Stimulated activated CD8-positive, alpha-beta memory T cell treated with anti-CD3 and anti-CD28 coated beads, Interleukin-7, amount 100 ng/mL, for 4 hours (primary cell): ENCODE measurements around the gene DSCAML1.
"Not testable (repeated sequence)": the region's sequence is repeated elsewhere in the genome, so short reads cannot be mapped to it uniquely, and the experiment has no call there.

Experiments used
- DNase-seq, 2 donors: peaks; one replicate each; pipeline ENCODE4 v3.0.0-alpha.2; 2020; ENCODE audit warnings: low read depth in 2 of 2

Gene DSCAML1

DNA sequence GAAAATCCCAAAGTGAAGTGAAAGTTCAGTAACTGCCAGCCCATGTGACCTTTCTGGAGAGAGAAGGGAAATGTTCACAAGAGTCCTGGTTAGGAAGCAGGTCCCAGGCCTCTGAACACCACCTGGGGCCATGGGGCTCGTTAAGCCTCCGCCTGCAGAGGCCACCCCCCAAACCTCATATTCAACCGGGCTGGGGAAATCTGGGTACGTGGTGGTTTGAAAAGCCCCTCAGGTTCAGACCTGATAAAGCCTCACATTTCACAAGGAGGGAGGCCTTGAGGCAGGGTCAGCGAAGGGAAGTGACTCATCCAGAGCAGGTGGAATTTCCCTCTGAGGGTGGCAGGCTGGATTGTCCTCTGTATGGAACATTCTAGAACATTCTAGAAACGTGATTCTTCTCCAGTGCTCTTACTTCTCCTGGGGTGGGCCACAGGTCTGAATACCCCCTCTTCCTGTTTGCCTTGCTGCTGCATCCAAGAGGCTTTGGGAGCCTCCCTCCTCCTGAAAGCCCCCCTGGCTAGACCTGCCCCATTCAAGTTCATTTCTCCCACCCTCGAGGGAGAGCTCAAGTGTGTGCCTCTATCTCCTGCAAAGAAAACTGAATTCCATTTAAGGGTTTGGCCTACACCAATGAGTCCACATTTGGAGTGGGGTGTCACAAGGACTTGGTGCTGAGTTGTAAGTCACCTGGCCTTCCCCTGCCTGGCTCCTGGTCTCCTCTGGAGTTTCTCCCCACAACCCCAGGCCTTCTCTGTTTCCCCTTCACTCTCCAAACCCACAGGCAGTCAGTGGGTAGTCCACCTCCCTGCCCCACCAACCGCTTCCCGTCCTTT is 21.2 kb upstream of the DSCAML1 start:
- peak; percentile 45 to 54 for DNase-seq

DNA sequence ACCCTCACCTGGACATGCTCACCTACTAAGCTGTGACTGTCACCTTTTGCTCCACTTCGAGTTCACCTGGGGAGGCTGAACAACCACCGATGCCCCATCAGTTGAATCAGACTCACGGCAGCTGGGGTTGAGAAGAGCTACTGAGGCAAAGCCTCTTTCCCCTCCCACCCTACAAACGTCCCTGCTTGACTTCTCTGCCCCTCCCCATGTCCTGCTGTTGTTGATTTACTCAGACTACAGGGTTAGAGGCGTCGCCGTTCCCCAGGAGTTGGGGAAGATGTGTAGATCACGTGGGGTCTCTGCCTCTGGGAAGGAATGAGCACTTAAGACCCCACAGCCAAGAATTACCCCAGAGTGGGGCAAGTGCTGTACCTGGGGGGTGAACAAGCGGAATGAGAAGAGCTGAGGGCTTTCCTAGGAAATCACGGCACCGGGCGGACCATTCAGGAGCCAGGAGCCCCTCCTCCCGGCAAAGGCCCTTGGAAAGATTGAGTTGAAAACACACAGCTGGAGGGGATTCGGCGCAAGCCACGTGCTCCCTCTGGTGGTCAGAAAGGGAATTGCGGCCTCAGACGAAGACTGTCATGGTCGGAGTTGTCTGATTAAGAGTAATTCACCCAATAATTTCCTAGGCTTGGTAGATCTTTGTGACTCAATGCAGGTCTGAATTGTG is 20.5 kb upstream of the DSCAML1 start:
- peak; percentile 74 to 81 for DNase-seq

DNA sequence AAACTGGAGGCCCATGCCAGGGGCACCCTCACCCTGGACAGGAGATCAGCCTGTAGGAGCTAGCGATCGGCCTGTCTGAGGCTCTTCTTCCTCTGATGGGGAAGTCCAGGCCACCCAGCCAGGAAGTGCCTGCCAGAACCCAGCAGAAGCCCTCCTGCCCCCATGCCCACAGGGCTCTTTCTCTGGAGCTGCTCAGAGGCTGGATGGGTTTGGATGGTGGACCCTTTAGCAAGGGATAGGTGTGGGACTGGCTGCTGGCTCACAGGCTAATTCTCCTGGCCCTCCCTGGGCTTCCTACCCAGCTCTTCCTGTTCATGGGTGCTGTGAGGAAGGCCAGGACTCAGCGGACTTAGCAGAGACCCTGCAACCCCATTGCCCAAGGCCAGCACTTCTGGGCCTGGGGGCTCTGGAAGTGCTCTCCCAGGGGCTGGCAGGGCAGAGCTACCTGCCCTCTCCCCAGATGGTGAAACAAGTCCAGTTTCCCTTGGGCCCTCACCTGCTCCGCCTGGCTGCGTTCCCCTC is 19.9 kb upstream of the DSCAML1 start:
- no peak for DNase-seq

DNA sequence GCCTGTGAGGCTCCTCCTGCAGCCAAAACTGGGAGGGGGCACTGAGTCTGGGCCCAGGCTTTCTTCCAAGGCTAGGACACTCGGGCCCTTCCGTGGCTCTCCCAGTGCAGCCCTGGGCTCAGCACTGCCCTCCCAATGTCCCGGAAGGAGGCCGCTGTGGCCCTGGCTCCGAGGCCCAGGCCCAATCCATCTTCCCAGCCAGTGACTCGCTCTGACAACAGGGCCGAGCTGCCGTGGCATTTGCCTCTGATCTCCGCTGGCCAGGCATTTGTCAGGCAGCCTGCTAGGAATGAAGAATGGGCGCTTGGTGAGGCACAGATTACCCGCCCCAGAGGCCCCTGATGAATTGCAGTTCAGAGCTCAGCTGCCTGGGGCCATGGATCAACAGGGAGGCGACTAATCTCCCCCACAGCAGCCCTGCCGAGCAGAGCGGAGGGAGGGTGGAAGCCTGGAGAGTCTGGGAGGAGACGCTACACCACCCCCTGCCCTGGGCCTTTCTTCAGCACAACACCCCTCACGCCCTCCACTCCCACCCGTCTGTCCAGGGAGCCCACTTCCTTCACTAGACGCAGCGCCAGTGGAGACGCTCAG is 19.2 kb upstream of the DSCAML1 start:
- DNase-seq, result no peak

DNA sequence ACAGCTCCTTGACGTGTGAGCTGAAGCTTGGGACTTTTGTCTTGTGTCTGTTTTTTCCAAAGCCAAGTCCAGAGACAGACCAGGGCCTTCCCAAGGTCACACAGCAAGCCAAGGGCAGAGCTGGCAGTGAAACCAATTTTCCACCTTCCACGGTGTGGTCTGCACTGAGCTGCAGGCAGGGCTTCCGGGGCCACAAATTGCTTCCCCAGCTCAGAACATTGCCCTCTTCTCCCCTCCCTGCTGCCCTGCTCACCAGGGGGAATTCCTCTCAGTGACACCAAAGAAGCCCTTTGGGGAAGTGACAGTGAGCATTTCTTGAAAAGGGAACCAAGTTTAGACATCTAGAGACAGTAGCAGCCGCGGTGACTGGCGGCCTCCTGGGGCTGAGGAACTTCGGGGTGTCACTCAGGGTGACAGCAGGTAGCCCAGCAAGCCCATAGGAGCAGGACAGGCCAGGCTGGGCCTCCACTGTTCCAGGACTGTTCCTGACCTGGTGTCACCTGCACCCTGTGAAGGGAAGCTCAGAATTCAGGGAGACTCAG is 18.3 kb upstream of the DSCAML1 start:
- peak; percentile 68 for DNase-seq

DNA sequence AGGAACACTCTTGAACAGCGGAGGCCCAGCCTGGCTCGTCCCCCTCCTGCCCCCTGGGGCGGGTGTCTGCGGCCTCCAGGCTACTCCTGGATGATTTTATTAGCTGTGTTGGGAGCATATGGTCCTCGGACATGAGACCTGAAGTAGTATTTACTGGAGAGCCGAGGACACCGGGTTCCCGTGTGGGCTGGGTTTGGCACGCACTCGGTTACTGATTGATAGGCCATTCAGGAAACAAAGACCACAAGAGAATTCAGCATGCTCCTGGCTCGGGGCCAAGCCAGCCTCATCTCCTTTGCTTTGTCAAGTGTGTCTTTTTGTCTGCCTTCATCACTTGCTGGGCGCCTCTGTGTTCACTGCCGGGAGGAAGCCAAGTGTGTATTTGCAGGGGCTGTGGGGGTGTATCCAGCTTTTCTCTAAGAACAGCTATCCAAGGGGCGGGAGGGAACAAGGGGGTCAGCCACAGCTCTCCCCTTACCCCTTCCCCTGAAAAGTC is 17.8 kb upstream of the DSCAML1 start:
- DNase-seq, result peak; percentile 66 to 71

DNA sequence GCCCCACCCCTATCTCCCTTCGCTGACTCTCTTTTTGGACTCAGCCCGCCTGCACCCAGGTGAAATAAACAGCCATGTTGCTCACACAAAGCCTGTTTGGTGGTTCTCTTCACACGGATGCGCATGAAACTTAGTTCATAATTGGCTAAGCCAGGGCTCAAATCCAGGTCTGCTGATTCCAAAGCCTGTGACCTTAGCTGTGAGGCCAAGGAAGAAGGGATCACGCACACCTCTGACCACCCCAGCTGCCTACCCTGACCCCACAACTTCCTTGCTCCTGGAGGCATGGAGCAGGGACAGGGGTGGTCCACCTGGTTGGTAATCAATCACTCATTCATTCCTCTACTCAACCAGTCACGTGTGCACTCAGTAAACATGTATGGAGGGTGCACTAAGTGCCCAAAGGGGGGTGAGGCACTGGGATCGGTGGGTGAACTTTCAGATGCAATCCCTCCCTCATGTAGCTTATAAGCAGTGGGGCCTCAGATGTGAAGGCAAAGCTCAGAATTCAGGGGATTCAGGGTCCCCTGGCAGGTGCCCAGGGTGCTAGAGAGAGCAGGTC is 17.3 kb upstream of the DSCAML1 start:
- DNase-seq, result no peak

DNA sequence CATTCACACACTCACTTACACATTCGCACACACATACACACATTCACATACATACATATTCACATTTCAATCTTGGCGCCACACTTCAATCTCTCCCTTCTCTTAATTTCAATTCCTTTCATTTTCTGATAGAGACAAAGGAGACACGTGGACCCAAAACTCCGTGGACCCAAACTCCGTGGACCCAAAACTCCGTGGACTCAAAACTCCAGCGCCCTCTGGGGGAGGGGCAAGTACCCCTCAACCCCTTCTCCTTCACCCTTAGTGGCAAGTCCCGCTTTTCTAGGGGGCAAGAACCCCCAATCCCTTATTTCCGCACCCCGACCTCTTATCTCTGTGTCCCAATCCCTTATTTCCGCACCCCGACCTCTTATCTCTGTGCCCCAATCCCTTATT is 13.0 kb upstream of the DSCAML1 start:
- DNase-seq, result not testable (repeated sequence)

DNA sequence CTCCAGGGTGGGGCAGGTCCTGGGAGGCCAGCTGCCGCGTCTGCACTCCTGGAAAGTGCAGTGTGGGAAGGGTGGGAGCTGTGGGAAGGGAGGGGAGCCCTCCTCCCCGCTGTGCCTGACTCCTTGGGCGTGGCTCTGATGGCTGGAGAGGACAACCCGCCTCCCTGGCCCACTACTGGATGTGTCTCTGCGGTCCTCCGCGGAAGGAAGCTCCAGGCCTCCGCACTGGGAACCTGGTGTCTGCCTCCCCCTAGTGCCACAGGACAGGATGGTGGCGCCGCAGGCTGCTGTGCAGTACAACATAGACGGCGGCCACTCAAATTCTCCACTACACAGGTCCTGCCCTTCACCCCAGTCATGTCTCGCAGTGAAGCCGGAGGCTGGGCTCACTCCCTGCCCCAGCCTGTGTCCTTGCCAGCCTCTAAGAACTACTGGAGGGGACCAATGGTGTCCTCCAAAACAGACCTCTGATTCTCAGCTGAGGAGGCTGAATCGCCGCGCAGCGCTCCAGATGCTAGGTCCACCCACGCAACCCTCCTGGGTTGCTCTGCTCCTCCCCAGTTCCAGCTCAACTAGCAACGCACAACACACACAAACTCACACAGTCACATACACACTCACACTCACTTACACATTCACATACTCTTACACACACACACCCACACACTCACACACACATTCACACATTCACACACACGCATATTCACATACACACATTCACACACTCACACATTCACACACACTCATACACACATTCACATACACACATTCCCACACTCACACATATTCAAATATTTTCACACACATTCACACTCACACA is 12.4 kb upstream of the DSCAML1 start:
- no peak for DNase-seq

DNA sequence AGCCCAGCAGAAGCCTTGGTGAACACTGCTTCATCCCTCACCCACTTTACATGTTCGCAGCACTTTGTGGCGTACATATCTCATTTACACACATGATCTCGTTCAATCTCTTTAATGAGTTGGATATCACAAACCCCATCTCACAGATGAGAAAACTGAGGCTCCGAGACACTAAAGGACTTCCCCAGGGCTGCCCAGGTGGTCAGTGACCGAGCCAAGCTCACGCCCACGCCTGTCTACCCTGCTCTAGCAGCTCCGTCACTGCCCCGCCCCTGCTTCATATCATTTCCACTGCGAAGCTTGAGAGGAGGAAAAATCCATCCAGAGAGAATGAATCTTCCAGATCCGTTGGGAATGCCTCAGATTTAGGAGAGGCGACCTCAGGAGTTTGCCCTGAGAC is 11.8 kb upstream of the DSCAML1 start:
- DNase-seq, result no peak

DNA sequence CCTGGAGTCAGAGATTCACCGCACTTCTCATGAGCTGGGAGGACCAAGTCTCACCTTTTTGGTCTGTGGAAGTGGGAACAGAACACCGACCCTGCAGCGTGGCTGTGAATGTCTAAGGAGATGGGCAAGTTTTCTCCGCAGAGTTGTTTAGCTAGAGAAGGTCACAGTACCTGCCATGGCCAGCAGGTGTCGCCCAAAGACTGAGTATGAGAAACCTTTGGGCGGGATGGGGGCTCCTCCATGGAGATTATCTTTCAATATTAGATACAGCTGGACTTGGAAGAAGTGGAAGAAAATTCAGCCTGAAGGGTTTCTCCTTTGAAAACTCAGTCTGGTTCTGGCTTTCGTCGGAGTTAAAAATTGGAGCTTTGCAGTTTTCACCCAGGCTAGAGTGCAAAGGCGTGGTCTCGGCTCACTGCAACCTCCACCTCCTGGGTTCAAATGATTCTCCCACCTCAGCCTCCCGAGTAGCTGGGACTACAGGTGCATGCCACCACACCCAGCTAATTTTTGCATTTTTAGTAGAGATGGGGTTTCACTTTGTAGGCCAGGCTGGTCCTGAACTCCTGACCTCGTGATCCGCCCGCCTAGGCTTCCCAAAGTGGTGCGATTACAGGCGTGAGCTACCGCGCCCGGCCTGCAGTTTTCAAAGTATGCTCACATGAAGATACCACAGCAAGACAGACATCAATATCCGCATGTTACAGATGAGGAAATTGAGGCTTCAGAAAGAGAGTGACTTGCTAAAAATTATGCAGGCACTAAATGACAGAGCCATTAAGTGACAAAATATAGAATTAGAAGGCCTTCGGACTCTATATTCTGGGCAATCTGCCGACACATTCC is 10.7 kb upstream of the DSCAML1 start:
- DNase-seq, result peak; percentile 33 to 67

DNA sequence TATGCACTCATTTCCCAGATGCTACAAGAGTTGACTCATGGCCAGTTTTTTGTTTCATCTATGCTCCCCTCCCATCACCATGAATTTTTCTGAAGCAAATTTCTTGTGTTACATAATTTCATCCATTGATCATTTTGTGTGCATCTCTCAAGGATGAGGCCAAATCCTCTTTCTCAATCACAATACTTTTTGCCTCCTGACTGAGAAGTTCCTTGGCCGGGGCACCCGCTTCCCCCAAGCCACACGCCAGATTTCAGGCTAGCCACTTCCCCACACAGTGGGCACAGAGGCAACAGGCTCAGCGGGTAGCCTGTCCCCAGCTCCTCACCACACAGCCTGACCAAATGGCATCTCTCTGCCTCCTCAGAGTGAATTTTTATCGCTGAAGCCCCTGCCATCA is 9.8 kb upstream of the DSCAML1 start:
- DNase-seq, result no peak

DNA sequence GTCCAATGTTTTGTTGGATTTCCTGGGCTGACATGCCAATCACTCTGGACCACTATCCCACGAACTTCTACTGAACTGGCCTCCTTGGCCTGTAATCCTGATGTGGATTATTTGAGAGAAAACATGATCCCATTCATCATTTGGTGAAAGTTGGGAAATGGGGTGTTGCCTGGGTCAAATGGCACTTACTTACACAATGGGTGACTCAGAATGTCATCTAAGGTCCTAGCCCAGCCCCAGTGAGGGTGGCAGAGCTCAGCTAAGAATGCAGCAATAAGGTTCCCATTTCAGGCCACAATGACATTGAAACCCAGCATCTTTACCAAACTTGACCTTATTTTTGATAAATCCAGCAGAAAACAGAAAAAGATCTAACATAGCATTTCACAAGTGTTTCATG is 8.0 kb upstream of the DSCAML1 start:
- no peak for DNase-seq

DNA sequence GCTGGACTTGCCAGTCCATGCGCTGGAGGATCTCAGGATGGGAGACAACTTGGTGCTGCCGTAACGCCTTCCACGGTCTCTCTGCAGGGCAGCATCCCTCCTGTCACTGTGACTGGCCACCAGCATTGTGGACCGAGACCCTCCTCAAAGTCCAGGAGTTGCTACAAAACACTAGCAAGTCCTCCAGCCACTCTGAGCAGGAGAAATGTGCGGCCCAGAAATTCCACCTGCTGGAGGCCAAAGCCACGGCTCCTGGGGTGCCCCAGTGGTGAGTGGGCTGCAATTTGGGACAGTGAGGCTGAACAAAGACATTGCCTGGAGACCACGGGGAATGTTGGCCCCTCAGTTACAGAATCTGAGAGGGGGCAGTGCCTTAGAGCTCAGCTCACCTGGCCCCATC is 6.9 kb upstream of the DSCAML1 start:
- no peak for DNase-seq

DNA sequence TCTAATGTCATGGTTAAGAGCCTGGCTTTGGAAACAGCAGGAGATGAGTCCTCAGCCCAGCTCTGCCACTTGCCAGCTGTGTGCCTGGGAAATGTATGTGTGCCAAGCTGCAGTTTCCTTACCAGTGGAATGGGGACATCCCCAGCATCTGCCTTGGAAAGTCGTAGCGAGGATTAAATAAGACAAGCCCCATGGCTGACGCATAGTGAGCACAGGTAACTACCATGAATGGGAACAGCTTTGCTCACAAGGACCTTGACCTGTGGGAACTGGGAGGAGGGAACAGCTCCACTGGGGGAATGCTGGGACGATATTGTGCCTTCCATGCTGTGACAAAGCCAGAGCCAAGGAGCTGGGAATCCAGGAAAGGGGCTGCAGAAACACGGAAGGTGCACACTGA is 2.6 kb upstream of the DSCAML1 start:
- no peak for DNase-seq

DNA sequence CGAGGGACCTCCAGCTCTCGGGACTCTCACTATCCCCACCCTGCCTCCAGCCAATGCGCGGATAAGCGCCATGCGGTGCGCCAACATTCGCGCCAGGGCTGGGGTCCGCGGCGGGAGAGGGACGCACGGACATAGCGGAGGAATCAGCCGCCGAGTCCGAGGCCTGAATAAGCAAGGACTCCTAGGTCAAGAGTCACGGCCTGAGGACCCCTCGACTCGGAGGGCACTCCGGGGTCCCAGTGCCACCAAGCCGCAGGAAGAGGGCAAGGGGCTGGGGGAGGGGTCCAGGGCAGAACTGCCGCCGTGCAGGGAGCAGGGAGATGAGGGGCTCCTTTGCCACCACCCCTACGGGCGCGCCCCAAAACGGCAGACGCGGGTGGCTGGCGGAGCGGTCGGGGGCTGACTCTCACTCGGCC is 552 bp downstream of the DSCAML1 start:
- no peak for DNase-seq

DNA sequence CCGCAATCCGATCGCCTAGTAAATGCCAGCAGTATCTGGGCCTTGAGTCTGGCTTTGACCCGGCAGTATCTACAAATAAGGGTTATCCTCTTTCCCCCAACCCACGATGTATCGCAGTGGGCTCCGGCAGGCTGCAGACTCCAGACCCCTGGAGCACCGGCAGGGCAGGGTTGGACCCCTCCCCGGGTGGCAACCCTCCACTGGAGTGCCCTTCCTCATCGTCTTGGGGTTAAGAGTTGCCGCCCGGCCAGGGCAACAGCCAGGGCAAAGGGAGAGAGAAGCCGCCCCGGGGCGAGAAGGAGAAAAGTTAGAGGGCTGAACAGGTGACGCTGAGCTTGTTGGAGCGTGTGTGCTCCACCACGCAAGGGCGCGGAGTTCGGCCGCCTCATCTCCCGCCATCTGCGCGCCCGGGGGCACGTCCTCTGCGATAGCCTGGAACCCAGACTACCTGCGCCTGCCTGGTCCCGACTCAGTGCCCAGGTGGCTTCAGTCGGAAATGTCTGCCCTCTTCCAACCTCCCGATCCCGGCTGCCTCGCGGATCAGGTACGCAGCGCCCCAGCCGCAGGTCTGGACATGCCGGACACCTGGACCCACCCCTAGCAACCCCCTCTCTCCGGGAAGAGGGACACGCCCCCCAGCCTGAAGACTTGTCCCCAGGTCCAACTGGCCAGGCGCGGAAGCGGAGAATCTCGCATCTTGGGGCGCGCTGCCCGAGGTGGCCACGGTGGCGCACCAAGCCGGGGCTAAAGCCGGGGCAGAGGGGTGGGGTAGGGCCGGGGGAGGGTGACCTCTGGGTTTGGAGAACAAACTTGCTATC is 1.2 kb downstream of the DSCAML1 start:
- no peak for DNase-seq

DNA sequence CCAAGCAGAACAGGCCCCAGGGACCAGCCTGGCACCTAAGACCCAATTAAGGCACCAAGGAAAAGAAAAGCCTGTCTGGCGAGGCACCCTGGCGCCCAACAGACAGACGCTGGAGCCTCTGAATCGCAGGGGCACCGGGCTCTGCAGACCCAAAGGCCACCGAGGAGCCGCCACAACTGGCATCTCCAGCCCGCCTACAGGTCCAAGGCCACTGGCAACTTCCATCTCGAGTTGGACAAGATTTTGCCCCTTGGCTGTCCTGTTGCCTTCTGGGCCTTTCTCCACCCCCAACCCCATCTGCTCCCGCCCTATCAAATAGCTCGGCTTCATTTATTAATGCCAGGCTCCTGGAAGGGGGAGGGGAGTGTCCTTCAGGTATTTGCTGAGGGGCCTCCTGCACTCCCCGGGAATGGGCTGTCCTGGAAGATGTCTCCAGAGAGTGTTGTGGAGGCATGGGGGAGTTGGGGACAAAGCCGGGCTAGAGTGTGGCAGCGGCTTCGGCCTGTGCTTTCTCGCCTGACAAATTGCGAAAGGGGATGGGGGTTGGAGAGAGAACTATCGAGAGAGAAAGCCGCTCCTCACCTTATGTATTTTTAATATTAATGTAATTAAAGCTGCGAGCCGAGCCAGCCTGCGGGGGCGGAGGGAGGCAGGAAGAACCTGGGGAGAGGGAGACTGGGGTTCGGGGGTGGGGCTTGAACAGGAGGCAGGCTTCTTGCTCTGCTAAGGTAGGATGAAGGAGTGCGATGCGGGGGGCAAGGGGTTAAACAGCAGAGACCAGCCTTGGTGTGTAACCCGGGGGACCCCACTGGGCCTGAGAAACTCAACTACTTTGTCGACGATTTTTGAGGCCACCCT is 2.0 kb downstream of the DSCAML1 start:
- DNase-seq, result no peak
